Glutamatergic neuron (in vitro differentiated cells): ENCODE results near the gene PROCA1. TPM values are rescaled to one million over a fixed set of nuclear protein-coding genes. Genes with fewer than 3 reads are reported as not detected.
A peak's percentile ranks its signal among the peaks of the same experiment; 100 is the strongest.

Source experiments
- DNase-seq: peaks from one replicate; pipeline ENCODE4 v3.0.0; 2022
- H3K27ac Mint-ChIP-seq: one replicate; pipeline ENCODE4 v1.8.0; 2020; ENCODE audit warnings: mild to moderate bottlenecking, mixed read lengths, inconsistent platforms; ENCODE audit not compliant: unreplicated experiment
- H3K27me3 Mint-ChIP-seq: one replicate; pipeline ENCODE4 v1.8.0; 2020; ENCODE audit warnings: mild to moderate bottlenecking, moderate library complexity, mixed read lengths, inconsistent platforms; ENCODE audit not compliant: unreplicated experiment
- H3K36me3 Mint-ChIP-seq: one replicate; pipeline ENCODE4 v1.8.0; 2020; ENCODE audit warnings: mild to moderate bottlenecking, mixed read lengths, inconsistent platforms; ENCODE audit not compliant: unreplicated experiment
- H3K4me1 Mint-ChIP-seq: one replicate; pipeline ENCODE4 v1.8.0; 2020; ENCODE audit warnings: mild to moderate bottlenecking, low read depth, mixed read lengths, inconsistent platforms; ENCODE audit not compliant: unreplicated experiment
- H3K4me3 Mint-ChIP-seq: one replicate; pipeline ENCODE4 v1.8.0; 2020; ENCODE audit warnings: mild to moderate bottlenecking, mixed read lengths, inconsistent platforms; ENCODE audit not compliant: unreplicated experiment
- H3K9me3 Mint-ChIP-seq: one replicate; pipeline ENCODE4 v1.8.0; 2020; ENCODE audit warnings: mild to moderate bottlenecking, moderate library complexity, mixed read lengths, inconsistent platforms; ENCODE audit not compliant: unreplicated experiment
- total RNA-seq: library from RNA; stranded (reverse); fragmentation: NEBNext Ultra II Directional; extraction: Animal tissue kit (Norgen Biotek cat#: 25700); gene quantifications from one replicate; pipeline ENCODE4 v1.2.1, GENCODE V29; 2021; ENCODE audit not compliant: unreplicated experiment
- TF ChIP-seq, protein P1 (sequence below): fragments of 200-600 bp; sonication (generic); IDR thresholded peaks from one replicate; pipeline ENCODE4 v1.5.0; 2021; ENCODE audit not compliant: partially characterized antibody, unreplicated experiment

PROCA1 gene
- total RNA-seq, 1 donor from 2014 or later: 36.5 TPM

DNA sequence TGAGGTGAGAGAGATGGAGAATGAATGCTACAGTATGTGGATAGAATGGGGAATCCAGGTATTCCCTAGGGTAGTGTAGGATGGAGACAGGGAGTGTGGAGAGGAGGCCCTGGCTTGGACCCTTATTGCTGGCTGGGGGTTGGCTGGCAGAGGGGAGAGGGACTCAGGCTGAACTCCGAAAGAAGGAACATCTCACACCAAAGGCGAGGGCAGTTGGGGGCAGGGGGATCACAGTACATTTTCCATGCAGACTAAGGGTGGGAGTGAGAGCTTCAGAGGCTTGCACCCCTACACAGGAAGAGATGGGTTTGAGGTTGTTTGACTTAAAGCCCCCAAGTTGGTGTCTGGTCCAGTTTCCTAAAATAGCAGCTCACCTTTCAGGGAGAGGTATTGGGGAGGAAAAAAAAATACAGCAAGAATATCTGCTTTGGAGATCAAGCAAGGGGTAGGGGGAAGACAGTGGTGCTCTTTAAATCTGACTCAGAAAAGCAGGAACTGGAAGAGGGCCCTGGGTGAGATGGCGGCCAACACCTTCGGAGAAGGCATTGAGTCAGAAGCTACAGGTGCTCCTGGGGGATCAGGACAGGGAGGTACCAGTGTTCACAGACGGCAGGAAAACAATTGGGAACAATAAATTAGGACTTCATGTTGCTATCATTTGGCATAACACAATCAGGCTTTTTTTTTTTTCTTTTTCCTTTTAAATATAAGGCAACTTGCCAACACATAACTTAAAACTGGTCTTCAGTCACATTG, 44.5 kb upstream of the PROCA1 start:
- Mint-ChIP-seq H3K4me3 (no peak overlapping the region), H3K9me3 (peaks cover 17% of the 10 kb centered on the region), H3K27me3 (peaks cover 5% of the 10 kb centered on the region), H3K36me3 (peaks cover 8% of the 10 kb centered on the region), H3K4me1 (no peaks in the 10 kb centered on the region), H3K27ac (no peak overlapping the region)
- TF ChIP-seq, protein P1, sequence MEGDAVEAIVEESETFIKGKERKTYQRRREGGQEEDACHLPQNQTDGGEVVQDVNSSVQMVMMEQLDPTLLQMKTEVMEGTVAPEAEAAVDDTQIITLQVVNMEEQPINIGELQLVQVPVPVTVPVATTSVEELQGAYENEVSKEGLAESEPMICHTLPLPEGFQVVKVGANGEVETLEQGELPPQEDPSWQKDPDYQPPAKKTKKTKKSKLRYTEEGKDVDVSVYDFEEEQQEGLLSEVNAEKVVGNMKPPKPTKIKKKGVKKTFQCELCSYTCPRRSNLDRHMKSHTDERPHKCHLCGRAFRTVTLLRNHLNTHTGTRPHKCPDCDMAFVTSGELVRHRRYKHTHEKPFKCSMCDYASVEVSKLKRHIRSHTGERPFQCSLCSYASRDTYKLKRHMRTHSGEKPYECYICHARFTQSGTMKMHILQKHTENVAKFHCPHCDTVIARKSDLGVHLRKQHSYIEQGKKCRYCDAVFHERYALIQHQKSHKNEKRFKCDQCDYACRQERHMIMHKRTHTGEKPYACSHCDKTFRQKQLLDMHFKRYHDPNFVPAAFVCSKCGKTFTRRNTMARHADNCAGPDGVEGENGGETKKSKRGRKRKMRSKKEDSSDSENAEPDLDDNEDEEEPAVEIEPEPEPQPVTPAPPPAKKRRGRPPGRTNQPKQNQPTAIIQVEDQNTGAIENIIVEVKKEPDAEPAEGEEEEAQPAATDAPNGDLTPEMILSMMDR: no peak
- DNase-seq: no peak

DNA sequence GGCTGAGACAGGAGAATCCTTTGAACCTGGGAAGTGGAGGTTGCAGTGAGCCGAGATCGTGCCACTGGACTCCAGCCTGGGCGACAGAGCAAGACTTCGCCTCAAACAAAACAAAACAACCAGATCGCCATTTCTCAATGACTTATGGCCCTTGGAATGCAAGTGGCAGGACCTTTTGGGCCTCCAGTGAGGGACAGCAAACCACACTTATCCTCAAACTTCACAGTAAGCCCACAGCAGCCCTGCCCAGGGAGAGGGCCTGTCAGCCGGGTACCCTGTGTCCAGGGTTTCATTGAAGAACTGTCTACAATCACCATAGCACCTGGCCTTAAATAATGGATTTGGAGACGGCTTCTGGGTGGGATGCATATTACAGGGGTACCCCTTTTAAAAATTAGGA, 43.8 kb upstream of the PROCA1 start:
- TF ChIP-seq, protein P1: no peak
- peaks cover 3% of the 10 kb centered on the region for H3K4me1 Mint-ChIP-seq
- H3K36me3 Mint-ChIP-seq: peaks cover 8% of the 10 kb centered on the region
- no peak for DNase-seq
- peaks cover 17% of the 10 kb centered on the region for H3K9me3 Mint-ChIP-seq
- H3K27me3 Mint-ChIP-seq: peaks cover 7% of the 10 kb centered on the region
- no peak overlapping the region for H3K4me3 Mint-ChIP-seq
- no peak overlapping the region for H3K27ac Mint-ChIP-seq

DNA sequence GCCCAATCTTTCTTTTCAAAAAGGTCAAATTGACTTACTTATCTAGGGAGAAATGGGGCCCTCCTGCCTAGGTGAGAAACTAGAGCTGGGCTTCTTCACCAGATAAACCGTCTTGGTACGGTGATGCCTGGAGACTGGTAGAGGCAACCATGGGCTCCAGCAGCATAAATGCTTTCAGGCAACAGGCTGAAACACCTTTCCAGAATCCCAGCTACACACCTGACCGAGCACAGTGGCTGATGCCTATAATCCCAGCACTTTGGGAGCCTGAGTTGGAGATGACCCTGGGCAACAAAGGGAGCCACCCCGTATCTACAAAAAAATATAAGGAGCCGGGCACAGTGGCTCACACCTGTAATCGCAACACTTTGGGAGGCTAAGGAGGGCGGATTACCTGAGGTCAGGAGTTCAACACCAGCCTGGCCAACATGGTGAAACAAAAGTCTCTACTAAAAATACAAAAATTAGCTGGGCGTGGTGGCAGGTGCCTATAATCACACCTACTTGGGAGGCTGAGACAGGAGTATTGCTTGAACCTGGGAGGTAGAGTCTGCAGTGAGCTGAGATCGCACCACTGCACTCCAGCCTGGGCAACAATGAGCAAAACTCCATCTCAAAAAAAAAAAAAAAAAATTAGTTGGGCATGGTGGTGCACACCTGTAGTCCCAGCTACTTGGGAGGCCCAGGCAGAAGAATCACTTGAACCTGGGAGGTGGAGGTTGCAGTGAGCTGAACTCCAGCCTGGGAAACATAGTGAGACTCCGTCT, 40.1 kb upstream of the PROCA1 start:
- Mint-ChIP-seq H3K9me3 (peaks cover 12% of the 10 kb centered on the region), H3K4me1 (peaks cover 7% of the 10 kb centered on the region), H3K4me3 (no peak overlapping the region), H3K27me3 (peaks cover 17% of the 10 kb centered on the region), H3K27ac (no peak overlapping the region), H3K36me3 (no peaks in the 10 kb centered on the region)
- TF ChIP-seq, protein P1: no peak
- no peak for DNase-seq

DNA sequence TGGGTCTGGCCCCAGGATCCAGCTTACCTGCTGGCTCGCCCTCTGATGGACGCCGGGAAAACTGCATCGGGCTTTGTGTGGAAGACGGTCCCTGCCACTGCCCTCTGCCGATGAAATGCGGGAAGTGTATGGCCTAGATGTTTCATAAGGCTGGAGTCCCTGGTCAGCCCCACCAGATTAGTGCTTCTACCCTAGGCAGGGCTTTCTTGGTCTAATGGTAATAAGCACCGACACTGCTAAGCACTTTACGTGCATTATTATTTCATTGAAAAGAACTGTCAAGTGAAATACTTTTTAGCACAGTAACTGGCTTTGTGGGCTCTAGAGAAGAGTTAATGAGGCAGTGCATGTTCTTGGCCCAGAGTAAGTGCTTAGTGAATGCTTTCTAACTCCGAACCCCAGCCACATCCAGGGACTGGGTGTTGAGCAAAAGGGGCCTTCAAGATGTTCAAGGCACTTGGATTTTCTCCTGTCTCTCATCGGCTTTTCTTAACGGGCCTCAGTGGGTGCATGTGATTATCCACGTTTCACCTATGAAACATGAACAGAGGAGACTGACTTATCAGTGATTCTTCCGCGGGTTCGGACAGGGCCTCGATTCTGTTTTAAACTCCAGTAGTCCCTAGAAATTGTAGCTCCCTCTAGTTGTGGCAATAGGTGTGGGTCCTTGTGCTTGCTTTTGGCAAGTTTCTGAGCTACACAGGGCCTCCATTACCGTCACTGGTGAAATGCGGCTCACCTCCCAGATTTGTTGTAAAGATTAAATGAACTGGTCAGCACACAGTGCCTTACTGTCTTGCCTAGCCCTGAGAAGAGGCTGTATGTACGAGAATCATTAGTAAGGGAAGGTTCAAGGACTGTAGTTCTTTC, 38.7 kb upstream of the PROCA1 start:
- TF ChIP-seq, protein P1: peak; percentile 95
- peak overlapping the region; percentile 61 for H3K4me3 Mint-ChIP-seq
- DNase-seq: peak; percentile 96
- peaks cover 19% of the 10 kb centered on the region for H3K9me3 Mint-ChIP-seq
- peaks cover 23% of the 10 kb centered on the region for H3K27me3 Mint-ChIP-seq
- peak overlapping the region; percentile 48 for H3K27ac Mint-ChIP-seq
- peaks cover 13% of the 10 kb centered on the region for H3K4me1 Mint-ChIP-seq
- no peaks in the 10 kb centered on the region for H3K36me3 Mint-ChIP-seq
